Endothelial cell (in vitro differentiated cells): Measurements from ENCODE around the gene MS4A7. TPM values are rescaled to one million over a fixed set of nuclear protein-coding genes. Genes with fewer than 3 reads are reported as not detected.

Experiments used
- DNase-seq: peaks from one replicate; pipeline ENCODE4 v3.0.0; 2021; ENCODE audit warnings: low spot score
- H3K27ac Mint-ChIP-seq: one replicate; pipeline ENCODE4 v1.8.0; 2021; ENCODE audit warnings: mixed read lengths, inconsistent platforms; ENCODE audit not compliant: unreplicated experiment
- H3K27me3 Mint-ChIP-seq: one replicate; pipeline ENCODE4 v1.8.0; 2021; ENCODE audit warnings: mild to moderate bottlenecking, moderate library complexity, mixed read lengths, inconsistent platforms; ENCODE audit not compliant: unreplicated experiment
- H3K36me3 Mint-ChIP-seq: one replicate; pipeline ENCODE4 v1.8.0; 2021; ENCODE audit warnings: mild to moderate bottlenecking, low read depth, mixed read lengths, inconsistent platforms; ENCODE audit not compliant: unreplicated experiment
- H3K4me1 Mint-ChIP-seq: one replicate; pipeline ENCODE4 v1.8.0; 2021; ENCODE audit warnings: mild to moderate bottlenecking, mixed read lengths, inconsistent platforms; ENCODE audit not compliant: unreplicated experiment
- H3K4me3 Mint-ChIP-seq: one replicate; pipeline ENCODE4 v1.8.0; 2021; ENCODE audit warnings: mild to moderate bottlenecking, mixed read lengths, inconsistent platforms; ENCODE audit not compliant: unreplicated experiment
- H3K9me3 Mint-ChIP-seq: one replicate; pipeline ENCODE4 v1.8.0; 2021; ENCODE audit warnings: mixed read lengths, inconsistent platforms; ENCODE audit not compliant: unreplicated experiment
- CTCF ChIP-seq: fragments of 200-600 bp; sonication (generic); IDR thresholded peaks from one replicate; pipeline ENCODE4 v1.5.0; 2021; ENCODE audit warnings: antibody characterized with exemption; ENCODE audit not compliant: unreplicated experiment
- total RNA-seq: library from RNA; stranded (reverse); fragmentation: NEBNext Ultra II Directional; extraction: Animal tissue kit (Norgen Biotek cat#: 25700); gene quantifications from one replicate; pipeline ENCODE4 v1.2.1, GENCODE V29; 2021; ENCODE audit not compliant: unreplicated experiment

Gene MS4A7
- total RNA-seq, 1 donor from 2014 or later = not detected

GRCh38 chr11:60393016-60393415 is 14.7 kb downstream of the MS4A7 start:
- DNase-seq = no peak
- no peaks in the 10 kb centered on the region for H3K36me3 Mint-ChIP-seq
- TF ChIP-seq CTCF = no peak
- H3K27ac Mint-ChIP-seq = no peak overlapping the region
- H3K4me1 Mint-ChIP-seq = peaks cover 7% of the 10 kb centered on the region
- peaks cover 1% of the 10 kb centered on the region for H3K27me3 Mint-ChIP-seq
- H3K9me3 Mint-ChIP-seq = no peaks in the 10 kb centered on the region
- no peak overlapping the region for H3K4me3 Mint-ChIP-seq

GRCh38 chr11:60394666-60395380 is 16.5 kb downstream of the MS4A7 start:
- no peaks in the 10 kb centered on the region for H3K4me1 Mint-ChIP-seq
- no peaks in the 10 kb centered on the region for H3K9me3 Mint-ChIP-seq
- DNase-seq = no peak
- H3K36me3 Mint-ChIP-seq = no peaks in the 10 kb centered on the region
- H3K27ac Mint-ChIP-seq = no peak overlapping the region
- no peaks in the 10 kb centered on the region for H3K27me3 Mint-ChIP-seq
- no peak overlapping the region for H3K4me3 Mint-ChIP-seq
- no peak for TF ChIP-seq CTCF

GRCh38 chr11:60396382-60396781 is 18.1 kb downstream of the MS4A7 start, which contains the start of gene MS4A14:
Gene MS4A14, plus strand, starts transcription at chr11:60396459. Its CDS starts 120 bp downstream, at chr11:60396579.
- Mint-ChIP-seq H3K4me3 (no peak within 1 kb of the TSS), H3K27me3 (no peaks in the 10 kb centered on the region)

GRCh38 chr11:60396799-60397198 is 18.5 kb downstream of the MS4A7 start:
- Mint-ChIP-seq H3K36me3 (no peaks in the 10 kb centered on the region), H3K27me3 (no peaks in the 10 kb centered on the region), H3K27ac (no peak overlapping the region), H3K9me3 (no peaks in the 10 kb centered on the region), H3K4me1 (no peaks in the 10 kb centered on the region), H3K4me3 (no peak overlapping the region)
- DNase-seq = no peak
- no peak for TF ChIP-seq CTCF

More at GRCh38 chr11:60396382-60396781, 18.1 kb downstream of the MS4A7 start, which contains the start of gene MS4A14:
- Mint-ChIP-seq H3K4me1 (no peaks in the 10 kb centered on the region), H3K27ac (no peak within 1 kb of the TSS), H3K9me3 (no peaks in the 10 kb centered on the region), H3K36me3 (no peaks in the 10 kb centered on the region)
- TF ChIP-seq CTCF = no peak
- no peak for DNase-seq

GRCh38 chr11:60420015-60420414 is 41.7 kb downstream of the MS4A7 start:
- H3K4me3 Mint-ChIP-seq = no peak overlapping the region
- no peak overlapping the region for H3K27ac Mint-ChIP-seq
- DNase-seq = no peak
- H3K4me1 Mint-ChIP-seq = no peaks in the 10 kb centered on the region
- no peak for TF ChIP-seq CTCF
- H3K9me3 Mint-ChIP-seq = no peaks in the 10 kb centered on the region
- no peaks in the 10 kb centered on the region for H3K36me3 Mint-ChIP-seq
- no peaks in the 10 kb centered on the region for H3K27me3 Mint-ChIP-seq
